Measurements from ENCODE around the gene BEX5.
"Not testable (repeated sequence)": the region's sequence is repeated elsewhere in the genome, so short reads cannot be mapped to it uniquely, and the experiment has no call there.

BEX5 gene

DNA sequence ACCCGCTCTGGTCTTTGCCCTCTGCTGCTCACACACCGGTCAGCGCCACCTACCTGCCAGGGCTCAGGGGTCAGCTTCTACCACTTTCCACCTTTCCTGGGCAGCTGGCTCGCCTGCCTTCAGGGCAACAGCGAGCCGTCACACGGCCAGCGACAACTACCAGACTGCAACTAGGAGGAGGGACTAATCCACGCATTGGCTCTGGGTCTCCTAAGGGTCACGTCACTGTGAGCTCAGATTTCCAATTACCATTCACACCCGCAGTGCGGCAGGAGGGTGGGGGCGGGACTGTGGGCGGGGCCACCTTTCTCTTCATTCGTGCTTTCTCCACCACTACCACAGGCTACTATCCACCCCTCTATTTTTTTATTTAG is at the start of gene BEX5:
TSS of gene BEX5 (minus strand) at position 172 of the 374 bp plus-strand sequence. CDS start 1,712 bp downstream, outside the sequence.
- peak within 1 kb of the TSS; percentile 44 for H3K4me3 ChIP-seq (ENCODE audit: low read depth, low read length)

DNA sequence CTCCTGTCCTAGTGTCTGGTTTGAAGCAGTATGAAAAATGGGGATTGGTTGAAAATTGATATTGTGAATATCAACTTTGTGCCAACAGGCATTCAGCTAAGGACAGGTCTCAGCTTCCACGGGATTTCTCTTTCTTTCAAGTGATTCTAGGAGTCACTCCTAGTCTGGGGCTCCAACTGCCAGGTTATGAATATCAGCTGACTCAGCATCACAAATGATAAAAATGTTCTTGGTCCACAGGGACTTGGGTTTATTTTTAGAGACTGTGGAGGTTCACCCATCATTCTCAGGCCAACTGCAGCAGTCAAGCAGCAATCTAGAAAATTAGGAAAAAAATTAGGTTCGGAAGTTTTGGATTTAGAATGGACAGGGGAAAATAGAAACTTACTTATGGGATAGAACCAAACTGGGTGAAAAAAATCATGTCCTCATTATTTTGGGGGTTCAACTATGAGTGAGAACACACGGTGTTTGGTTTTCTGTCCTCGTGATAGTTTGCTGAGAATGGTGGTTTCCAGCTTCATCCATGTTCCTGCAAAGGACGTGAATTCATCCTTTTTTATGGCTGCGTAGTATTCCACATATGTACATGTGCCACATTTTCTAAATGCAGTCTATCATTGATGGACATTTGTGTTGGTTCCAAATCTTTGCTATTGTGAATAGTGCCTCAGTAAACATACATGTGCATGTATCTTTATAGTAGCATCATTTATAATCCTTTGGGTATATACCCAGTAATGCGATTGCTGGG is 30.4 kb upstream of the BEX5 start:
- DNase-seq (ENCODE audit: low read depth): no peak
- no peak overlapping the region for H3K4me3 ChIP-seq (ENCODE audit: low read depth, low read length)
- in situ Hi-C loops (cut with HindIII; ENCODE audit: low sequenced_read_pairs): no loop called here
- TF ChIP-seq, protein P1, sequence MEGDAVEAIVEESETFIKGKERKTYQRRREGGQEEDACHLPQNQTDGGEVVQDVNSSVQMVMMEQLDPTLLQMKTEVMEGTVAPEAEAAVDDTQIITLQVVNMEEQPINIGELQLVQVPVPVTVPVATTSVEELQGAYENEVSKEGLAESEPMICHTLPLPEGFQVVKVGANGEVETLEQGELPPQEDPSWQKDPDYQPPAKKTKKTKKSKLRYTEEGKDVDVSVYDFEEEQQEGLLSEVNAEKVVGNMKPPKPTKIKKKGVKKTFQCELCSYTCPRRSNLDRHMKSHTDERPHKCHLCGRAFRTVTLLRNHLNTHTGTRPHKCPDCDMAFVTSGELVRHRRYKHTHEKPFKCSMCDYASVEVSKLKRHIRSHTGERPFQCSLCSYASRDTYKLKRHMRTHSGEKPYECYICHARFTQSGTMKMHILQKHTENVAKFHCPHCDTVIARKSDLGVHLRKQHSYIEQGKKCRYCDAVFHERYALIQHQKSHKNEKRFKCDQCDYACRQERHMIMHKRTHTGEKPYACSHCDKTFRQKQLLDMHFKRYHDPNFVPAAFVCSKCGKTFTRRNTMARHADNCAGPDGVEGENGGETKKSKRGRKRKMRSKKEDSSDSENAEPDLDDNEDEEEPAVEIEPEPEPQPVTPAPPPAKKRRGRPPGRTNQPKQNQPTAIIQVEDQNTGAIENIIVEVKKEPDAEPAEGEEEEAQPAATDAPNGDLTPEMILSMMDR (IDR thresholded peaks at IDR 0.05; ENCODE audit: low read depth, low read length, missing control alignments): no peak

More for the DNA sequence above, at the start of gene BEX5:
- TF ChIP-seq, protein P1 (IDR thresholded peaks at IDR 0.05; ENCODE audit: low read depth, low read length, missing control alignments): no peak
- in situ Hi-C loops (cut with HindIII; ENCODE audit: low sequenced_read_pairs): no loop called here
- DNase-seq (ENCODE audit: low read depth): peak; percentile 11

DNA sequence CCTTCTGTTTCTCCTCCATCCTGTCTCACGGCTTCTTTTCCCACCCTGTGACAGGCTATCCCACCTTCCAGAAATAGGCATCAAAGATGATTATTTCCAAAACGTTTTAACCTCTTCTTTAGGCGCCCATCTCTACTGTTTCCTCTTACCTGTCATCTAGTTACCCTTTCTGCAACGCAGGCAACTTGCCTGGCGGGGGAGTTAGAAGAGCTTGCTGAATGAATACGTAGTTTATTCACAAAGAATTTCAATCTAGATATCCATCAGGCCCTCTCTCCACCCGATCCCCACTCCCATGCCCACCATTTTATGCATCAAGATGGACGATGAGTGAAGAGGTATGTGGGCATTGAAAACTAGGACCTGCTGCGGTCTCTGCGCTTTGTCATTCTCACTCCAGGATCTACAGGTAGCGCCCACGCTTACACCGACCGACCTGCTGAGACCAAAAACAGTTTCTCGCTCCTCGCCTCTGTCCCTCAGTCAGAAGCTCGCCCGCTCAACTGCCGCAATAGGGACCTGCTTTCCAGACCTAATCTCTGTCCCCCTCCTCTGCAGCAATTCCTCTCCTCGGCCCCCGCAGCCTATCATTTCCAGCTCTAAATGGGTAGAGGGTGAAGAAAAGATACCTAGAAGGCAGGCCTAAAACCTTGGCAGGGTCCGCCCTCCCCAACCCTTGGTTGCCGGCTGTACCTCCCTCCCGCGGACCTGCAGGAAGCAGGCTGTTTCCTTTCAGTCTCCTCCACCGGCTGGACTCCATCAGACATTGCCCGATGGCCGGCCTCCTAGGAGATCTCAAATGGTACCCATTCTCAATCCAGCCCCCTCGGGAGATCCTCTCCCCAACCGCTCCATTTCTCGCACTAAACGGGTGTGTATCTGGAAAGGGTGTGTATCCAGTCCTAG is 624 bp downstream of the BEX5 start:
- TF ChIP-seq, protein P1 (IDR thresholded peaks at IDR 0.05; ENCODE audit: low read depth, low read length, missing control alignments): no peak

DNA sequence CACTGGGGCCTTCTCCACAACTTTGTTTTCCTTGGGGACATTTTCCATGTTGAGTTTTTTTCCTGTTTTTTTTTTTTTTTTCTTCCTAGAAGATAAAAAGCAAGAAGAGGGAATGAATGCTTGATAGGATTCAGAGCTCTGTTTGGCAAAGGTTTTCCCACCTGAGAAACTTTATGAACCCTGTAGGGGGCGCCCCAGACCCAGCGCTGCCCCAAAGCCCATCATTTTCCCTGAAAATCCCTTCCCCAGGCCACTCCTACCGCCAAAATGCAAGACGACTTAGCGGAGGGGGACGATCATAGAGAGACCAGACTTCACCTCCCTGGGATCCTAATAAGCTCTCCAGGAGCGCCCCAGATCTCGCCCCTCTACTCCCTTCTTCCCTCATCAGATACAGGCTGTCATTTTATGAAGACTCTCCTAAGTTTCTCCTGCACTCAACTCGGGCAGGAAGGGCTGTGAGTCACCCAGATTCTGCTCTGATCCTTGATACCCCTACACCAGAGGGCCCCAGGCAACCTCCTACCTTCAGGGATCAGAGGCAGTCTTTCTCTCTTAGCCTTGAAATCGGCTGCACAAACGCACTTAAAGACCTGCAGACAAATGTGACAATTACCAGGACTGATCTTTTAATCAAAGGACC is 1.4 kb downstream of the BEX5 start:
- TF ChIP-seq, protein P1 (IDR thresholded peaks at IDR 0.05; ENCODE audit: low read depth, low read length, missing control alignments): no peak
- DNase-seq (ENCODE audit: low read depth): no peak
- in situ Hi-C loops (cut with HindIII; ENCODE audit: low sequenced_read_pairs): no loop called here
- no peak overlapping the region for H3K4me3 ChIP-seq (ENCODE audit: low read depth, low read length)

More for the DNA sequence above, 624 bp downstream of the BEX5 start:
- in situ Hi-C loops (cut with HindIII; ENCODE audit: low sequenced_read_pairs): no loop called here
- DNase-seq (ENCODE audit: low read depth): no peak
- H3K4me3 ChIP-seq (ENCODE audit: low read depth, low read length): peak overlapping the region; percentile 44

- H3K4me3 ChIP-seq (ENCODE audit: low read depth, low read length); in situ Hi-C loops (cut with HindIII; ENCODE audit: low sequenced_read_pairs); DNase-seq (ENCODE audit: low read depth): not testable (repeated sequence)
These were observed 13.5 kb downstream of the BEX5 start, which contains the start of gene TCEAL6 for GRCh38 chrX:102142274-102142673. Gene TCEAL6, minus strand, starts transcription at chrX:102142481.

DNA sequence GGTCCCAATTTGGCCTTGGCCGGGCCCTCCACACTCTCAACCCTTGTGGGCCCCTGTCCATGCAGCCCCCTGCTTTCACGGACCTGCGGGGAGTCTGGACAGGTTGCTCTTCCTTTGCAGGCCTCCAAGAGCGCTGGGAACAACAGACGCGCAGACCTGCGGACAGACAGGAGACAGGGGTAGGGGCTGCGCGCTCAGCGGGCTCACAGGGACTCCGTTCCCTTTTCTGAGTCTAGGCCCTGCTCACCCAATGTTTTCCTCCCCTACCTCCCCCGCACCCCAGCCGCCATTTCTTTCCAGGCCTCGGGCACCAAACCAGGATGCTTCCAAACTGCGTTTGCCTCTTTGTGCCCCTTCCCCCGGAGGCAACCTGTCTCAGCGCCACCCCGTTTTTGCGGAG is 14.1 kb downstream of the BEX5 start:
- in situ Hi-C loops (cut with HindIII; ENCODE audit: low sequenced_read_pairs); DNase-seq (ENCODE audit: low read depth): not testable (repeated sequence)

DNA sequence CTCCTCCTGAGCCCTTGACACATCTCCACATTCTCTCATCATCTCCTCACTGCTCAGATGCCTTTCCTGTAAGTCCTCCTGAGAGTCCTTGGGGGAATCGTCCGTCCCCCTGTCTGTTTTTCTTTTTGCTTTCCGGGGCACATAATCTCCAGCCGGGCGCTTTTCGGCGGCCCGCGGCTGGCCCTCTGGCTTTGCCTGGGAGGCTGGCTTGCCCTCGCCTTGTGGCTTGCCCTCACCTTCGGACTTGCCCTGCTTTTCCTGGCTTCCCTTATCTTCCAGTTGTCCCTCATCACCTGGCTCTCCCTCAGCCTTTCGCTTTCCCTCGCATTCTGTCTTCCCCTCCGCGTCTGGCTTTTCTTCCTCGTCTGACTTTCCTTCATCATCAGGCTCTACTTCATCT is 14.9 kb downstream of the BEX5 start:
- DNase-seq (ENCODE audit: low read depth); in situ Hi-C loops (cut with HindIII; ENCODE audit: low sequenced_read_pairs): not testable (repeated sequence)

More for the DNA sequence above, 14.1 kb downstream of the BEX5 start:
- H3K4me3 ChIP-seq (ENCODE audit: low read depth, low read length): not testable (repeated sequence)

More for the DNA sequence above, 14.9 kb downstream of the BEX5 start:
- not testable (repeated sequence) for H3K4me3 ChIP-seq (ENCODE audit: low read depth, low read length)

Measured in astrocyte of the cerebellum (primary cell).